K562 (cell line): ENCODE results near the gene OTOG. TPM values are rescaled to one million over a fixed set of nuclear protein-coding genes. Genes with fewer than 3 reads are reported as not detected.

Experiments
- ATAC-seq: fragments of 200-7000 bp; cut with Tn5 transposase; 3 replicates; pipeline ENCODE4 v1.9.1; 2020; ENCODE audit warnings: moderate library complexity
- BruUV-seq: library from RNA; stranded (reverse); fragments of 400-500 nt; replicated peaks from 2 replicates; lab custom pipeline; 2021; lab: Mats Ljungman, UMichigan
- CTCF ChIA-PET: fragments of 300-600 bp; formaldehyde crosslinking; extraction: SDS; loops from one replicate; lab custom pipeline; 2021; ENCODE audit warnings: low intra/inter-chr PET ratio; lab: Yijun Ruan, JAX
- POLR2A ChIA-PET: fragments of 300-600, 350-650 bp; sonication (Branson Sonifier 250); formaldehyde crosslinking; extraction: SDS; loops from one replicate; lab custom pipeline; 2021; ENCODE audit warnings: antibody characterized with exemption, inconsistent platforms; lab: Yijun Ruan, JAX
- DNase-seq, 4 experiments: peaks; one replicate each; pipeline versions ENCODE4 v3.0.0 to v3.0.0-alpha.2; 2011 to 2018; ENCODE audit warnings: low spot score in 3 of 4, mixed read lengths in 3 of 4; ENCODE audit errors: extremely low read depth in 1 of 4
- FAIRE-seq: peaks from 2 replicates; lab custom pipeline; 2011; peaks lifted over from hg19 to GRCh38; lab: Jason Lieb, UNC
- H2AFZ ChIP-seq: 2 replicates; pipeline ENCODE4 v1.6.0; 2011; ENCODE audit warnings: low read depth, low read length, control low read depth, inconsistent platforms
- H3K27ac ChIP-seq: fragments of 200-600 bp; 3 replicates; pipeline ENCODE4 v1.8.0; 2011; ENCODE audit warnings: low read depth, mild to moderate bottlenecking, control low read depth, inconsistent platforms, low read length, moderate library complexity, mixed read lengths; ENCODE audit errors: extremely low read depth
- H3K27me3 ChIP-seq, 2 experiments: fragments of 300-600 bp in 1 of 2; 2 replicates in 1 of 2; 3 replicates in 1 of 2; pipeline versions ENCODE4 v1.6.0 to v1.8.0; 2011; ENCODE audit warnings: inconsistent platforms in 2 of 2, low read length in 2 of 2, mild to moderate bottlenecking in 1 of 2, mixed read lengths in 1 of 2, moderate library complexity in 1 of 2; ENCODE audit not compliant: control insufficient read depth in 2 of 2, insufficient read depth in 2 of 2
- H3K36me3 ChIP-seq: fragments of 300-600 bp; 3 replicates; pipeline ENCODE4 v1.8.0; 2011; ENCODE audit warnings: mild to moderate bottlenecking, low read length, inconsistent platforms; ENCODE audit not compliant: control insufficient read depth, insufficient read depth
- H3K4me1 ChIP-seq, 2 experiments: fragments of 200-600 bp in 1 of 2; replicated peaks in 1 of 2; 2 replicates in 1 of 2; 3 replicates in 1 of 2; pipeline versions ENCODE4 v1.5.1 to v1.8.0; 2011; ENCODE audit warnings: inconsistent platforms in 2 of 2, low read length in 2 of 2, mild to moderate bottlenecking in 1 of 2, mixed read lengths in 1 of 2, moderate library complexity in 1 of 2; ENCODE audit not compliant: control insufficient read depth in 2 of 2, insufficient read depth in 2 of 2
- H3K4me2 ChIP-seq: 2 replicates; pipeline ENCODE4 v1.6.1; 2011; ENCODE audit warnings: low read length, control low read depth, inconsistent platforms, mixed read lengths; ENCODE audit not compliant: insufficient read depth
- H3K4me3 ChIP-seq: fragments of 200-600 bp; sonication (generic), shearing (Covaris generic); 2 replicates; pipeline ENCODE4 v1.5.1; 2016; ENCODE audit warnings: control low read depth, inconsistent platforms
- H3K79me2 ChIP-seq: fragments of 200-600 bp; 3 replicates; pipeline ENCODE4 v1.8.0; 2011; ENCODE audit warnings: low read length, inconsistent platforms; ENCODE audit not compliant: control insufficient read depth, insufficient read depth
- H3K9ac ChIP-seq, 2 experiments: 2 replicates each; pipeline versions ENCODE4 v1.6.0 to v1.6.1; 2011; ENCODE audit warnings: low read depth in 2 of 2, low read length in 2 of 2, control low read depth in 1 of 2, inconsistent platforms in 1 of 2, mild to moderate bottlenecking in 1 of 2, mixed read lengths in 1 of 2; ENCODE audit not compliant: insufficient read depth in 1 of 2
- H3K9me1 ChIP-seq: one replicate; pipeline ENCODE4 v1.6.0; 2011; ENCODE audit warnings: inconsistent platforms, mild to moderate bottlenecking, low read length, moderate library complexity; ENCODE audit not compliant: control insufficient read depth, insufficient read depth
- H3K9me3 ChIP-seq: replicated peaks from 2 replicates; pipeline ENCODE4 v1.5.1; 2011; ENCODE audit warnings: low read depth, low read length, inconsistent platforms; ENCODE audit not compliant: control insufficient read depth, insufficient read depth
- H4K20me1 ChIP-seq: replicated peaks from 2 replicates; pipeline ENCODE4 v1.6.1; 2011; ENCODE audit warnings: low read length, inconsistent platforms, mixed read lengths; ENCODE audit not compliant: control insufficient read depth, insufficient read depth
- ZFP91 ChIP-seq: sonication (generic); formaldehyde crosslinking; IDR thresholded peaks from 2 replicates; pipeline ENCODE4 v1.8.0; 2022; ENCODE audit warnings: mild to moderate bottlenecking, missing genetic modification reagents
- ZNF551 ChIP-seq: fragments of 250-450 bp; sonication (Bioruptor Pico); IDR thresholded peaks from 2 replicates; pipeline ENCODE4 v1.5.0; 2021; ENCODE audit warnings: mild to moderate bottlenecking, moderate library complexity
- ZNF695 ChIP-seq: fragments of 450-650 bp; formaldehyde crosslinking; IDR thresholded peaks from 2 replicates; pipeline ENCODE4 v1.4.0; 2020; ENCODE audit warnings: mild to moderate bottlenecking, moderate library complexity
- WGBS: fragments of 100-300 bp; shearing (Covaris generic); methylation state at CpG from one replicate; pipeline ENCODE4 v1.1.6; 2016; ENCODE audit warnings: low coverage, mixed read lengths; ENCODE audit not compliant: insufficient coverage; ENCODE audit errors: missing lambda C conversion rate; 5-methylcytosine and 5-hydroxymethylcytosine counted together
- in situ Hi-C: fragments of 300-500 bp; cut with MboI; formaldehyde crosslinking; loops from 4 replicates; pipeline ENCODE4 v1.15.0; 2018; ENCODE audit warnings: inconsistent platforms, mixed read lengths
- intact Hi-C: fragments of 100-400 bp; cut with micrococcal nuclease; formaldehyde crosslinking; loops from 2 replicates; pipeline ENCODE4 v1.14.2; 2022
- polyA plus RNA-seq, 8 experiments: library from polyadenylated mRNA; depleted of rRNA in 4 of 8; stranded (reverse) in 5 of 8; unstranded in 3 of 8; fragments of >200 nt; fragmentation: Nextera tagmentation in 2 of 8; fragmentation: Illumina TruSeq in 1 of 8; extraction: Ambion mirVana in 2 of 8; extraction: Trizol in 1 of 8; gene quantifications; 2 replicates each; pipeline versions ENCODE4 v1.2.1 to v1.2.3, GENCODE V29; 2011 to 2014; ENCODE audit warnings: inconsistent platforms in 1 of 8, missing spikeins in 1 of 8
- total RNA-seq, 7 experiments: library from RNA; depleted of rRNA in 6 of 7; stranded (reverse); fragments of >200 nt in 6 of 7; fragmentation: Illumina TruSeq in 2 of 7; extraction: Trizol in 2 of 7; gene quantifications; 2 replicates each; pipeline versions ENCODE4 v1.2.1 to v1.2.3, GENCODE V29; 2011 to 2021; ENCODE audit warnings: low replicate concordance in 1 of 7
- TF ChIP-seq, protein P1 (sequence below), 2 experiments: fragments of 450-650 bp; conservative IDR thresholded peaks; 2 replicates each; pipeline ENCODE4 v1.6.1; 2017; ENCODE audit warnings: mild to moderate bottlenecking in 2 of 2, moderate library complexity in 2 of 2
- TF ChIP-seq, protein P2 (sequence below): fragments of 200-400 bp; formaldehyde crosslinking; IDR thresholded peaks from 2 replicates; pipeline ENCODE4 v1.6.1; 2017; ENCODE audit warnings: mild to moderate bottlenecking, low read depth, low read length, moderate library complexity
- TF ChIP-seq, protein P3 (sequence below): fragments of 150-350 bp; conservative IDR thresholded peaks from 2 replicates; pipeline ENCODE4 v1.6.1; 2014; ENCODE audit warnings: low read length

Gene OTOG
- total and polyA plus RNA-seq, 9 of the 15 experiments (the other 6 are each of a cell fraction or from before 2014, with no cell fraction given) = not detected

GRCh38 chr11:17508306-17508705 is 38.8 kb upstream of the OTOG start:
- WGBS = 7% methylated on average over 3 of the region's 3 CpGs
- in situ Hi-C loops (no loop called here), intact Hi-C loops (no loop called here)
- H3K9ac ChIP-seq = no peak overlapping the region
- no peaks in the 10 kb centered on the region for H3K9me1 ChIP-seq
- no peaks in the 10 kb centered on the region for H3K79me2 ChIP-seq
- BruUV-seq = no TSS peak
- ChIA-PET POLR2A (interaction anchor here (0.8 to 1.4 kb wide), 3 partner anchors 11 to 20 kb away, joined by 3 read pairs; no protein-coding TSS in a partner anchor), CTCF (no interaction called here)
- TF ChIP-seq, protein P1, sequence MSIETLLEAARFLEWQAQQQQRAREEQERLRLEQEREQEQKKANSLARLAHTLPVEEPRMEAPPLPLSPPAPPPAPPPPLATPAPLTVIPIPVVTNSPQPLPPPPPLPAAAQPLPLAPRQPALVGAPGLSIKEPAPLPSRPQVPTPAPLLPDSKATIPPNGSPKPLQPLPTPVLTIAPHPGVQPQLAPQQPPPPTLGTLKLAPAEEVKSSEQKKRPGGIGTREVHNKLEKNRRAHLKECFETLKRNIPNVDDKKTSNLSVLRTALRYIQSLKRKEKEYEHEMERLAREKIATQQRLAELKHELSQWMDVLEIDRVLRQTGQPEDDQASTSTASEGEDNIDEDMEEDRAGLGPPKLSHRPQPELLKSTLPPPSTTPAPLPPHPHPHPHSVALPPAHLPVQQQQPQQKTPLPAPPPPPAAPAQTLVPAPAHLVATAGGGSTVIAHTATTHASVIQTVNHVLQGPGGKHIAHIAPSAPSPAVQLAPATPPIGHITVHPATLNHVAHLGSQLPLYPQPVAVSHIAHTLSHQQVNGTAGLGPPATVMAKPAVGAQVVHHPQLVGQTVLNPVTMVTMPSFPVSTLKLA (conservative IDR thresholded peaks at IDR 0.05) = no peak
- TF ChIP-seq, protein P2, sequence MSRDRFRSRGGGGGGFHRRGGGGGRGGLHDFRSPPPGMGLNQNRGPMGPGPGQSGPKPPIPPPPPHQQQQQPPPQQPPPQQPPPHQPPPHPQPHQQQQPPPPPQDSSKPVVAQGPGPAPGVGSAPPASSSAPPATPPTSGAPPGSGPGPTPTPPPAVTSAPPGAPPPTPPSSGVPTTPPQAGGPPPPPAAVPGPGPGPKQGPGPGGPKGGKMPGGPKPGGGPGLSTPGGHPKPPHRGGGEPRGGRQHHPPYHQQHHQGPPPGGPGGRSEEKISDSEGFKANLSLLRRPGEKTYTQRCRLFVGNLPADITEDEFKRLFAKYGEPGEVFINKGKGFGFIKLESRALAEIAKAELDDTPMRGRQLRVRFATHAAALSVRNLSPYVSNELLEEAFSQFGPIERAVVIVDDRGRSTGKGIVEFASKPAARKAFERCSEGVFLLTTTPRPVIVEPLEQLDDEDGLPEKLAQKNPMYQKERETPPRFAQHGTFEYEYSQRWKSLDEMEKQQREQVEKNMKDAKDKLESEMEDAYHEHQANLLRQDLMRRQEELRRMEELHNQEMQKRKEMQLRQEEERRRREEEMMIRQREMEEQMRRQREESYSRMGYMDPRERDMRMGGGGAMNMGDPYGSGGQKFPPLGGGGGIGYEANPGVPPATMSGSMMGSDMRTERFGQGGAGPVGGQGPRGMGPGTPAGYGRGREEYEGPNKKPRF = no peak
- TF ChIP-seq ZFP91 (no peak), ZNF695 (no peak), ZNF551 (CRISPR knock-in tag) (no peak)
- TF ChIP-seq, protein P3, sequence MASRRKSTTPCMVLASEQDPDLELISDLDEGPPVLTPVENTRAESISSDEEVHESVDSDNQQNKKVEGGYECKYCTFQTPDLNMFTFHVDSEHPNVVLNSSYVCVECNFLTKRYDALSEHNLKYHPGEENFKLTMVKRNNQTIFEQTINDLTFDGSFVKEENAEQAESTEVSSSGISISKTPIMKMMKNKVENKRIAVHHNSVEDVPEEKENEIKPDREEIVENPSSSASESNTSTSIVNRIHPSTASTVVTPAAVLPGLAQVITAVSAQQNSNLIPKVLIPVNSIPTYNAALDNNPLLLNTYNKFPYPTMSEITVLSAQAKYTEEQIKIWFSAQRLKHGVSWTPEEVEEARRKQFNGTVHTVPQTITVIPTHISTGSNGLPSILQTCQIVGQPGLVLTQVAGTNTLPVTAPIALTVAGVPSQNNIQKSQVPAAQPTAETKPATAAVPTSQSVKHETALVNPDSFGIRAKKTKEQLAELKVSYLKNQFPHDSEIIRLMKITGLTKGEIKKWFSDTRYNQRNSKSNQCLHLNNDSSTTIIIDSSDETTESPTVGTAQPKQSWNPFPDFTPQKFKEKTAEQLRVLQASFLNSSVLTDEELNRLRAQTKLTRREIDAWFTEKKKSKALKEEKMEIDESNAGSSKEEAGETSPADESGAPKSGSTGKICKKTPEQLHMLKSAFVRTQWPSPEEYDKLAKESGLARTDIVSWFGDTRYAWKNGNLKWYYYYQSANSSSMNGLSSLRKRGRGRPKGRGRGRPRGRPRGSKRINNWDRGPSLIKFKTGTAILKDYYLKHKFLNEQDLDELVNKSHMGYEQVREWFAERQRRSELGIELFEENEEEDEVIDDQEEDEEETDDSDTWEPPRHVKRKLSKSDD = no peak
- H3K4me2 ChIP-seq = no peak overlapping the region
- peaks cover 6 to 45% of the 10 kb centered on the region in 2 experiments for H3K27me3 ChIP-seq
- H3K9me3 ChIP-seq = no peaks in the 10 kb centered on the region
- H3K4me1 ChIP-seq = no peaks in the 10 kb centered on the region
- no peaks in the 10 kb centered on the region; the same call in 1 of the 2 replicates for H4K20me1 ChIP-seq
- no peak for FAIRE-seq
- ATAC-seq = no peak
- H3K4me3 ChIP-seq = no peak overlapping the region
- no peaks in the 10 kb centered on the region for H3K36me3 ChIP-seq
- DNase-seq = no peak
- H3K27ac ChIP-seq = no peak overlapping the region
- no peak overlapping the region for H2AFZ ChIP-seq
